ENCODE measurements around the gene ZNF311.

DNA sequence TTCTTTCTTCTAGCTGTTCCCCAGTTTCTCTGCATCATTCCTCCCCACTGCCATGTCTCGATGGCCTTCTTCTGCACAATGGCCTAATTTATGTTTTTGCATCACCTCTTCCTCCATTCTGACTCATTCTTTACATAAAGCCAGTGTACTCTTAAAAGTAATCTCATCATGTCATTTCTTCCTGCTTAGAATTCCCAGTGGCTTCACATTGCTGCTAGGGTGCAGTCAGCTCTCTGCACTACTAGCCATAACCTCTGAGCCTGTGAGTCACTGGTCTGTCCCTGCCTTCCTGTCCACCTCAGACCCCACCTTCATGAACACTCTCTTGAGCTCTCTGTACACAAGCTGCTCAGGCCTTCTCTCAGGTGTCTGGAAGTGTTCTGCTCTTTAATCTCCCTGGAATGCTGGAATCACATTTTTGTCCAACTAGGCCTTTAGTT lies 57.3 kb downstream of the ZNF311 start:
- TF ChIP-seq SPI1 (IDR thresholded peaks at IDR 0.05; ENCODE audit: low read depth, low read length) (no peak), POLR2AphosphoS5 (IDR thresholded peaks at IDR 0.05; ENCODE audit: low read depth, low read length) (no peak), TAF1 (IDR thresholded peaks at IDR 0.05; ENCODE audit: low read depth, low read length) (no peak), POLR2A (IDR thresholded peaks at IDR 0.05; ENCODE audit: low read depth, low read length) (no peak), PAX5 (IDR thresholded peaks at IDR 0.05; ENCODE audit: insufficient read depth, low read length, severe bottlenecking) (no peak)
